Gastroesophageal sphincter (tissue), 3 donors: ENCODE measurements around the gene SHLD2.
"Not testable (repeated sequence)": the region's sequence is repeated elsewhere in the genome, so short reads cannot be mapped to it uniquely, and the experiment has no call there.

ENCODE experiments used
- POLR2A ChIP-seq, 2 donors: fragments of 450-650 bp; IDR thresholded peaks; one replicate each; pipeline ENCODE4 v1.6.1; 2017; ENCODE audit warnings: antibody characterized with exemption in 2 of 2, mild to moderate bottlenecking in 2 of 2, moderate library complexity in 1 of 2
- POLR2AphosphoS5 ChIP-seq: sonication (generic); formaldehyde crosslinking; IDR thresholded peaks from one replicate; pipeline ENCODE4 v1.6.1; 2017; ENCODE audit warnings: antibody characterized with exemption
- TF ChIP-seq, protein P1 (sequence below), 4 experiments: fragments of 200-600 bp in 2 of 4; fragments of 450-650 bp in 2 of 4; sonication (generic) in 1 of 4; IDR thresholded peaks; one replicate each; pipeline ENCODE4 v1.5.1; 2017 to 2019; ENCODE audit warnings: antibody characterized with exemption in 4 of 4, mild to moderate bottlenecking in 2 of 4, moderate library complexity in 2 of 4

GRCh38 chr10:87213806-87214205 is 118.8 kb downstream of the SHLD2 start:
- TF ChIP-seq, protein P1, sequence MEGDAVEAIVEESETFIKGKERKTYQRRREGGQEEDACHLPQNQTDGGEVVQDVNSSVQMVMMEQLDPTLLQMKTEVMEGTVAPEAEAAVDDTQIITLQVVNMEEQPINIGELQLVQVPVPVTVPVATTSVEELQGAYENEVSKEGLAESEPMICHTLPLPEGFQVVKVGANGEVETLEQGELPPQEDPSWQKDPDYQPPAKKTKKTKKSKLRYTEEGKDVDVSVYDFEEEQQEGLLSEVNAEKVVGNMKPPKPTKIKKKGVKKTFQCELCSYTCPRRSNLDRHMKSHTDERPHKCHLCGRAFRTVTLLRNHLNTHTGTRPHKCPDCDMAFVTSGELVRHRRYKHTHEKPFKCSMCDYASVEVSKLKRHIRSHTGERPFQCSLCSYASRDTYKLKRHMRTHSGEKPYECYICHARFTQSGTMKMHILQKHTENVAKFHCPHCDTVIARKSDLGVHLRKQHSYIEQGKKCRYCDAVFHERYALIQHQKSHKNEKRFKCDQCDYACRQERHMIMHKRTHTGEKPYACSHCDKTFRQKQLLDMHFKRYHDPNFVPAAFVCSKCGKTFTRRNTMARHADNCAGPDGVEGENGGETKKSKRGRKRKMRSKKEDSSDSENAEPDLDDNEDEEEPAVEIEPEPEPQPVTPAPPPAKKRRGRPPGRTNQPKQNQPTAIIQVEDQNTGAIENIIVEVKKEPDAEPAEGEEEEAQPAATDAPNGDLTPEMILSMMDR (IDR thresholded peaks at IDR 0.05), result not testable (repeated sequence)
- TF ChIP-seq POLR2A (IDR thresholded peaks at IDR 0.05); POLR2AphosphoS5: not testable (repeated sequence)
